Measurements from ENCODE around the gene PIK3CG. TPM values are rescaled to one million over a fixed set of nuclear protein-coding genes. Genes with fewer than 3 reads are reported as not detected.

The PIK3CG gene
- polyA plus RNA-seq, 1 experiment: not detected

- no peaks in the 10 kb centered on the region for H3K36me3 ChIP-seq (ENCODE audit: control insufficient read depth, insufficient read depth, low read length)
- POLR2A ChIA-PET: interaction anchor here (0.6 kb wide), 1 partner anchor 86 kb away, joined by 5 read pairs; no protein-coding TSS in a partner anchor
- DNase-seq (ENCODE audit: low read depth): no peak
- H3K4me3 ChIP-seq (ENCODE audit: low read depth, low read length): no peak overlapping the region
- H3K27me3 ChIP-seq (ENCODE audit: control insufficient read depth, insufficient read depth, low read length): no peaks in the 10 kb centered on the region
- CTCF ChIA-PET: no interaction called here
- no peak for TF ChIP-seq CTCF (IDR thresholded peaks at IDR 0.05; ENCODE audit: insufficient read depth, low read depth, low read length)
Measured at GRCh38 chr7:106870983-106871410, 5.9 kb downstream of the PIK3CG start.

- Histone ChIP-seq H3K4me3 (ENCODE audit: low read depth, low read length) (no peak overlapping the region), H3K27me3 (ENCODE audit: control insufficient read depth, insufficient read depth, low read length) (no peaks in the 10 kb centered on the region), H3K36me3 (ENCODE audit: control insufficient read depth, insufficient read depth, low read length) (no peaks in the 10 kb centered on the region)
- no peak for TF ChIP-seq CTCF (IDR thresholded peaks at IDR 0.05; ENCODE audit: insufficient read depth, low read depth, low read length)
- no peak for DNase-seq (ENCODE audit: low read depth)
- POLR2A ChIA-PET: no interaction called here
- CTCF ChIA-PET: no interaction called here
Measured at GRCh38 chr7:106871793-106872571, 6.9 kb downstream of the PIK3CG start.

GRCh38 chr7:106872763-106873162 lies 7.7 kb downstream of the PIK3CG start:
- Histone ChIP-seq H3K27me3 (ENCODE audit: control insufficient read depth, insufficient read depth, low read length) (no peaks in the 10 kb centered on the region), H3K36me3 (ENCODE audit: control insufficient read depth, insufficient read depth, low read length) (no peaks in the 10 kb centered on the region), H3K4me3 (ENCODE audit: low read depth, low read length) (no peak overlapping the region)
- POLR2A ChIA-PET: no interaction called here
- DNase-seq (ENCODE audit: low read depth): no peak
- TF ChIP-seq CTCF (IDR thresholded peaks at IDR 0.05; ENCODE audit: insufficient read depth, low read depth, low read length): no peak
- CTCF ChIA-PET: no interaction called here

- no peak for DNase-seq (ENCODE audit: low read depth)
- ChIA-PET CTCF (no interaction called here), POLR2A (no interaction called here)
- H3K27me3 ChIP-seq (ENCODE audit: control insufficient read depth, insufficient read depth, low read length): no peaks in the 10 kb centered on the region
- H3K36me3 ChIP-seq (ENCODE audit: control insufficient read depth, insufficient read depth, low read length): no peaks in the 10 kb centered on the region
- H3K4me3 ChIP-seq (ENCODE audit: low read depth, low read length): no peak overlapping the region
- TF ChIP-seq CTCF (IDR thresholded peaks at IDR 0.05; ENCODE audit: insufficient read depth, low read depth, low read length): no peak
Measured at GRCh38 chr7:106874076-106874475, 9.0 kb downstream of the PIK3CG start.

- no peak overlapping the region for H3K4me3 ChIP-seq (ENCODE audit: low read depth, low read length)
- POLR2A ChIA-PET: no interaction called here
- TF ChIP-seq CTCF (IDR thresholded peaks at IDR 0.05; ENCODE audit: insufficient read depth, low read depth, low read length): no peak
- no peaks in the 10 kb centered on the region for H3K36me3 ChIP-seq (ENCODE audit: control insufficient read depth, insufficient read depth, low read length)
- DNase-seq (ENCODE audit: low read depth): no peak
- CTCF ChIA-PET: no interaction called here
- no peaks in the 10 kb centered on the region for H3K27me3 ChIP-seq (ENCODE audit: control insufficient read depth, insufficient read depth, low read length)
Measured at GRCh38 chr7:106875508-106875907, 10.4 kb downstream of the PIK3CG start.

All from BJ (cell line).